Ovary (tissue), 9 donors: ENCODE data around the gene SULT4A1. TPM values are rescaled to one million over a fixed set of nuclear protein-coding genes. Genes with fewer than 3 reads are reported as not detected.

Experiments used
- DNase-seq, 5 donors: peaks; one replicate each; pipeline ENCODE4 v3.0.0-alpha.2; 2019 to 2020
- H3K27ac ChIP-seq, 2 donors: fragments of 200-600 bp; one replicate each; pipeline versions ENCODE4 v1.5.1 to v1.8.0; 2019 to 2022
- H3K27me3 ChIP-seq: fragments of 200-600 bp; one replicate; pipeline ENCODE4 v1.8.0; 2022
- H3K36me3 ChIP-seq: fragments of 200-600 bp; sonication (generic); one replicate; pipeline ENCODE4 v1.5.1; 2019
- H3K4me1 ChIP-seq: one replicate; pipeline ENCODE4 v1.8.1; 2013; ENCODE audit warnings: mild to moderate bottlenecking, moderate library complexity; ENCODE audit not compliant: insufficient read depth
- H3K4me3 ChIP-seq: fragments of 200-600 bp; sonication (generic); one replicate; pipeline ENCODE4 v1.5.1; 2017
- H3K9me3 ChIP-seq, 2 donors: fragments of 200-600 bp in 1 of 2; sonication (generic) in 1 of 2; one replicate each; pipeline versions ENCODE4 v1.5.1 to v1.8.1; 2013 to 2019; ENCODE audit warnings: mild to moderate bottlenecking in 1 of 2, moderate library complexity in 1 of 2
- CTCF ChIP-seq, 3 donors: fragments of 450-650 bp in 2 of 3; fragments of 200-600 bp in 1 of 3; IDR thresholded peaks; one replicate each; pipeline versions ENCODE4 v1.5.1 to v1.8.0; 2016 to 2022; ENCODE audit warnings: antibody characterized with exemption in 3 of 3, mild to moderate bottlenecking in 1 of 3
- EP300 ChIP-seq: sonication (generic); formaldehyde crosslinking; IDR thresholded peaks from one replicate; pipeline ENCODE4 v1.6.1; 2017; ENCODE audit warnings: antibody characterized with exemption
- POLR2A ChIP-seq: fragments of 450-650 bp; IDR thresholded peaks from one replicate; pipeline ENCODE4 v1.6.1; 2017; ENCODE audit warnings: antibody characterized with exemption, mild to moderate bottlenecking, moderate library complexity
- WGBS, 3 donors: extraction: QIAGEN DNeasy Blood & Tissue Kit in 1 of 3; methylation state at CpG; one replicate each; pipeline versions ENCODE4 v1.1.5 to v1.1.7; 2013 to 2017; 5-methylcytosine and 5-hydroxymethylcytosine counted together
- intact Hi-C, 4 donors: fragments of 100-400 bp; cut with DNase I; formaldehyde crosslinking; loops; one replicate each; pipeline versions ENCODE4 v1.11.0 to v1.15.1; 2022 to 2023
- polyA plus RNA-seq, 2 donors: library from polyadenylated mRNA; stranded (reverse); fragments of 200-250 nt in 1 of 2; fragments of 350-450 nt in 1 of 2; fragmentation: Illumina TruSeq in 1 of 2; extraction: RNeasy Lipid Tissue Mini Kit (QIAGEN cat#74804) in 1 of 2; gene quantifications; one replicate each; pipeline ENCODE4 v1.2.3, GENCODE V29; 2013 to 2014
- total RNA-seq, 7 donors: library from RNA; depleted of rRNA in 2 of 7; stranded (reverse); fragments of >200 nt in 2 of 7; fragmentation: NEBNext Ultra II Directional in 3 of 7; extraction: Animal tissue kit (Norgen Biotek cat#: 25700) in 3 of 7; gene quantifications; one replicate each; pipeline versions ENCODE4 v1.1.0 to v1.2.4, GENCODE V29; 2016 to 2023
- donor health status: DM: no; HTN: no; CAD: no; lungs with moderate emphysema.
- donor health status: DM: no; HTN: no; CAD: no.
- donor health status: Bipolar disorder and iron deficiency.
- donor health status: DM: yes; HTN: yes; CAD: no.
- donor health status: DM: no; HTN: no; CAD: no.
- donor health status: DM: yes; HTN: yes; CAD: no.

The SULT4A1 gene
- total and polyA plus RNA-seq, 9 donors: 0.36 to 3.5 (median 1.8) TPM

GRCh38 chr22:43800970-43801369 lies 61.3 kb downstream of the SULT4A1 start:
- no peaks in the 10 kb centered on the region for H3K36me3 ChIP-seq
- no peaks in the 10 kb centered on the region for H3K4me1 ChIP-seq
- H3K27ac ChIP-seq: no peak overlapping the region
- intact Hi-C loops: no loop called here
- peaks cover 0 to 4% of the 10 kb centered on the region in 2 donors for H3K9me3 ChIP-seq
- no peak for DNase-seq
- H3K27me3 ChIP-seq: no peaks in the 10 kb centered on the region
- no peak for TF ChIP-seq EP300
- no peak for TF ChIP-seq CTCF (IDR thresholded peaks at IDR 0.05)
- TF ChIP-seq POLR2A: no peak
- no peak overlapping the region for H3K4me3 ChIP-seq
- WGBS, 3 donors: 89 to 100% (median 94%) methylated on average over 1 of the region's 1 CpG

- H3K4me3 ChIP-seq: no peak overlapping the region
- H3K36me3 ChIP-seq: no peaks in the 10 kb centered on the region
- H3K4me1 ChIP-seq: no peaks in the 10 kb centered on the region
- WGBS, 3 donors: 79 to 83% (median 79%) methylated on average over 5 of the region's 5 CpGs
- H3K27me3 ChIP-seq: no peaks in the 10 kb centered on the region
- H3K9me3 ChIP-seq: peaks cover 0 to 4% of the 10 kb centered on the region in 2 donors
- intact Hi-C loops: loop anchor here in 2 of 4 donors (10.0 kb wide), 2 partner anchors 394 to 404 kb away; no protein-coding TSS in a partner anchor
- DNase-seq: no peak
- no peak overlapping the region for H3K27ac ChIP-seq
- TF ChIP-seq CTCF (IDR thresholded peaks at IDR 0.05): no peak
These were observed 63.8 kb downstream of the SULT4A1 start for GRCh38 chr22:43798492-43798891.

- TF ChIP-seq CTCF (IDR thresholded peaks at IDR 0.05) (no peak), EP300 (no peak), POLR2A (no peak)
- 37 to 44% (median 41%) methylated on average over 8 of the region's 8 CpGs for WGBS, 3 donors
- intact Hi-C loops: loop anchor here in 2 of 4 donors (10.0 kb wide), 2 partner anchors 392 to 402 kb away; no protein-coding TSS in a partner anchor
- H3K27me3 ChIP-seq: no peaks in the 10 kb centered on the region
- DNase-seq: no peak
- H3K27ac ChIP-seq: no peak overlapping the region
- H3K36me3 ChIP-seq: no peaks in the 10 kb centered on the region
- H3K9me3 ChIP-seq: peaks cover 0 to 4% of the 10 kb centered on the region in 2 donors
- H3K4me1 ChIP-seq: no peaks in the 10 kb centered on the region
- no peak overlapping the region for H3K4me3 ChIP-seq
These were observed 65.7 kb downstream of the SULT4A1 start for GRCh38 chr22:43796567-43796966.

- TF ChIP-seq CTCF (IDR thresholded peaks at IDR 0.05) (no peak), EP300 (no peak), POLR2A (no peak)
- Histone ChIP-seq H3K4me1 (no peaks in the 10 kb centered on the region), H3K27me3 (no peaks in the 10 kb centered on the region), H3K9me3 (peaks cover 0 to 4% of the 10 kb centered on the region in 2 donors), H3K27ac (no peak overlapping the region), H3K4me3 (no peak overlapping the region), H3K36me3 (no peaks in the 10 kb centered on the region)
- intact Hi-C loops: loop anchor here in 2 of 4 donors (10.0 kb wide), 2 partner anchors 391 to 401 kb away; no protein-coding TSS in a partner anchor
- no peak for DNase-seq
- 88 to 95% (median 91%) methylated on average over 7 of the region's 7 CpGs for WGBS, 3 donors
These were observed 67.0 kb downstream of the SULT4A1 start for GRCh38 chr22:43795320-43795719.
